ENCODE data around the gene CDY2B.
"Not testable (repeated sequence)": the region's sequence is repeated elsewhere in the genome, so short reads cannot be mapped to it uniquely, and the experiment has no call there.

The CDY2B gene, protein sequence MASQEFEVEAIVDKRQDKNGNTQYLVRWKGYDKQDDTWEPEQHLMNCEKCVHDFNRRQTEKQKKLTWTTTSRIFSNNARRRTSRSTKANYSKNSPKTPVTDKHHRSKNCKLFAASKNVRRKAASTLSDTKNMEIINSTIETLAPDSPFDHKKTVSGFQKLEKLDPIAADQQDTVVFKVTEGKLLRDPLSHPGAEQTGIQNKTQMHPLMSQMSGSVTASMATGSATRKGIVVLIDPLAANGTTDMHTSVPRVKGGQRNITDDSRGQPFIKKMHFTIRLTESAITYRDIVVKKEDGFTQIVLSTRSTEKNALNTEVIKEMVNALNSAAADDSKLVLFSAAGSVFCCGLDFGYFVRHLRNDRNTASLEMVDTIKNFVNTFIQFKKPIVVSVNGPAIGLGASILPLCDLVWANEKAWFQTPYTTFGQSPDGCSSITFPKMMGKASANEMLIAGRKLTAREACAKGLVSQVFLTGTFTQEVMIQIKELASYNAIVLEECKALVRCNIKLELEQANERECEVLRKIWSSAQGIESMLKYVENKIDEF

DNA sequence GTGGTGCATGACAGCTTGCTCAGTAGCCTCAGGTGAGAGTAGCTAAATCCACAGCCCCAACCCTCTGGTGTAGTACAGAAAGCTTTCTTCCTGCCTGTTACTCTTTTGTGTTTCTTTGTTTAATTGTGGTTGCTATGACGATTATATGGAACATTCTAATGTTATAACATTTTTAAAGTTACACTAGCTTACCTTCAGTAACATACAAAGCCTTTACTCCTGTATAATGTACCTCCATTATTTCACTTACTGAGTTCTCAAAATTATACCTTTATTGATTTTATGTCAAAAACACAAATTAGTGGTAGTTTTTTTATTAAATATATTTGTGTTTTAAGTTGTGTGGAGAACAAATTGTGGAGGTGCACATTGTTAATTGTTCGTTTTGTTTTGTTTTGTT lies at the start of gene CDY2B:
Gene CDY2B, minus strand, starts transcription at position 101 of the 400 bp plus-strand sequence. CDS start 328 bp downstream, outside the sequence.
- not testable (repeated sequence) for DNase-seq (ENCODE audit: low read depth in 1 of 2, low spot score in 1 of 2)

DNA sequence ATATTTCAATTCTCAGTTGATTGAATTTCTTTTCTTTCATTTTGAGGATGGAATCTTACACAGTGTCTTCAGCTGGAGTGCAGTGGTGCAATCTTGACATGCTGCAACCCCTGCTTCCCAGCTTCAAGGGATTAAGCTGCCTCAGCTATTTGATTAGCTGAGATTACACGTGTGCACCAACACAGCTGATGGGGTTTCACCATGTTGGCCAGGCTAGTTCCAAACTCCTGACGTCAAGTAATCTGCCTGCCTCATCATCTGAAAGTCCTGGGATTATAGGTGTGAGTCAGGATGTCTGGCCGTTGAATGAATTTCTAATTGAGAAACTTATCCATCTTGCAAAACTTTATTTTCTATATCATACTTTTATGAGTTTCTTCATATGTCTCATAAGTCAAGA lies 28.0 kb upstream of the CDY2B start:
- not testable (repeated sequence) for DNase-seq (ENCODE audit: low read depth in 1 of 2, low spot score in 1 of 2)

DNA sequence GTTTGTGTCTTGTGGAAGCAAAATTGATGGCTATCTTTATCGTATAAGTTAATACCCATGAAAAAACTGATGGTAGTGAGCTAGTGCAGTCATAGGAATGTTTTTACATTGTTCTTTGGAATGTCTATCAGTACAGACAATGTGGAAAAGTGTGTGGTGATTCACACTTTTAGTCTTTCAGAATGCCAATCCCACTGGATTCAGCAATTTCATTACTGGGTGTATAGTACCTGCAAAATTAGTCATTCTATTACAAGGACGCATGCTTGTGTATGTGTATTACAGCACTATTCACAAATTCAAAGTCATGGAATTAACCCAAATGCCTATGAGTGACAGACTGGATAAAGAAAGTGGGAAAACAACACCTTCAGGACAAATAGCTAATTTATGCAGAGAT lies 27.3 kb upstream of the CDY2B start:
- DNase-seq (ENCODE audit: low read depth in 1 of 2, low spot score in 1 of 2), result not testable (repeated sequence)

DNA sequence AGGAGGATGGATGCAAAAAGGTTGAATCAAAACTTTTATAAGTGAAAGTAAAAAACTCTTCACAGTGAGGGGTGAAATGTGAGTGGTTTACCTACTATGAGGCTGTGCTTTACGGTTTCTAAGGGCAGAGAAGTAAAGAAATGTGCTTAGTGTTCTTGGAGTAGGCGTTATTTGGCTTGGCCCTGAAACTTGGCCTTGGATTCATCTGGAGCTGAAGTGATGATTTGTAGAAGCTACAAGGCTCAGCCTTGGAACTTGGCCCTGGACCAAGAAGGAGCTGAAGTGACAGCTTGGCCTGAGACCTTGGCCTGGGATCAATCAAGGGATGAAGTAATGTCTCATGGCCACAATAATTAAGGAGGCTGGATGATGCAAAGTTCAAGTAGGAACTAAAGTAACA lies 1.7 kb upstream of the CDY2B start:
- DNase-seq (ENCODE audit: low read depth in 1 of 2, low spot score in 1 of 2), result not testable (repeated sequence)

DNA sequence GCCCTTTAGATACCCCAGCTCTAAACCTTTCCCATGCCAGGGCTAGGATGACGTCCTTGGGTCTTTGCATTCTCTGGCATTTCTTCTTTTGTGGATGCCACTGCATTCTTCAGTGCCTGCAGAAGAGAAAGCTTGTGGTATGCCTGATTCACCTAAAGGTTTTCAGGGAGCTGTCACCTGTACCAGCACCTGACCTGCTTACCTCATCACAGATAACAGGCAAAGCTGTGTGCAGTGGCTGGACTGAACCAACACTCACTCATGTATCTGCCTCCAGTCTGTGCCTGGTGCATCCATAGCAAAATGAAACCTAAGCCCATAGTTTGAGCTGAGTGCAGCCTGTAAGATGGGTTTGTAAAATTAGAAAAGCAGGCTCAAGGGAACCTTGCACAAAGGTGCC lies 3.3 kb downstream of the CDY2B start:
- DNase-seq (ENCODE audit: low read depth in 1 of 2, low spot score in 1 of 2), result not testable (repeated sequence)

DNA sequence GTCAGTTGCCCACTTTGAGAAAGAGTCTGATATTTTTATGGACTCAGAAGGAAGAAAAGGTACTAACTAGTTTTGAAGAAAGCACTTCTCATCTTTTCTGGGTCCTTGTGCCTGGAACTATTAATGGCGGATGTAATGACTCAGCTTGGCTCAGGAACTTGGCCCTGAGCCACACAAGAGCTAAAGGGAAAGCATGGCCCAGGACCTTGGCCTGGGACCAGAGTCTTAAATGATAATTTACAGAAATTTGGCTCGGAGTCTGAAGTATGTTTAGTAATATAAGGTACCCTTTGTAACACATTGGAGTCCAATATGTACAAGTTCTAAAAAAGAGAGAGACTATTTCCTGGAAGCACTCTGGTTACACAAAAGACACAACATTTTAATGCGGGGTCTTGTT lies 4.6 kb downstream of the CDY2B start:
- DNase-seq (ENCODE audit: low read depth in 1 of 2, low spot score in 1 of 2), result not testable (repeated sequence)

DNA sequence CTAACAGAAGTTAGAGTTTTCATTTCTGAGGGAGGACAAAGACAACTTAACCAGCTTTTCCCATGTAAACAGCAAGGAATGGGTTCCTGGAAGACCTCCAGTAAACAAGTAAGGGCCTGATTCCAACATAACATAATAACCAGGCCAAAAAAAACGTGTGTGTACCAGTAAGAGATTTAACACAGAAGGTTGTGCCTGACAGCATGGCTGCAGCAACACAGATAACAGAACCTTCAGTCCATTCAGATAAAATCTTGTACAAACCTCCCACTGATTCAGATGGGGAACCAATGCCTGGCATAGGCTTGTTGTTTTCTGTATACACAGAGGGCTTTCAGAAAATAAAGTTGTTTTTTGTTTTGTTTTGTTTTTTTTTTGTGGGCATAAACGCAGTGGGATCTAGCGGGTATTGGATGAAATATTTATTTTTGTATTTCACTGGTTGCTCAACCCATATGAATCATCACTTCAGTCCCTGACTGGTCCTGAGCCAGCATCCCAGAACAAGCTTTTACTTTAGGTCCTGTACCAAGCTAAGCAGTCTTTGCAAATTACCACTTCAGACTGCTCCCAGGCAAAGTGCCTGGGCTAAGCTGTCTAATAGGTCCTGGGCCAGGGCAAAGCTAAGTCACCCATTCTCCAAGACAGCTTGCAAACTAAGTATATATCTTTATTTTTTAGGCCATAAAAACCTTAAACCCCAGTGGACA lies 8.7 kb downstream of the CDY2B start:
- DNase-seq (ENCODE audit: low read depth in 1 of 2, low spot score in 1 of 2), result not testable (repeated sequence)

DNA sequence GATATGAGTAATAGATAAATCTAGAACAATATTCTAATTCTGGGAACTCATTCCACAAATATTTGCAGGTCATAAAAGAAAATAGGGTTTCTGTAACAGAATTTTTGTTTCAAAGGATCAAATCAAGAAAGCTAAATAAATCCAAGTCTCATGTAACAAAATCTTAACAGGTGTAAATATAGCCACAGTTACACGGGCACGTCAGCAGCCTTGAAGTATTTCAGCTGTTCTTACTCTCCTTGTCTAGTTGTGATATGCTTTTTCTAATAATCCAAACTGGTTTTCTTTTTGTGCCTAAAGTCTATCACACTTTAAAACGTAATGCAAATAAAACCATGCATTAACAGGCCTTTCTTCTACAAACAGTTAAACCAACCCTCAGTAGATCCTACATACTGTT lies 9.3 kb downstream of the CDY2B start:
- not testable (repeated sequence) for DNase-seq (ENCODE audit: low read depth in 1 of 2, low spot score in 1 of 2)

DNA sequence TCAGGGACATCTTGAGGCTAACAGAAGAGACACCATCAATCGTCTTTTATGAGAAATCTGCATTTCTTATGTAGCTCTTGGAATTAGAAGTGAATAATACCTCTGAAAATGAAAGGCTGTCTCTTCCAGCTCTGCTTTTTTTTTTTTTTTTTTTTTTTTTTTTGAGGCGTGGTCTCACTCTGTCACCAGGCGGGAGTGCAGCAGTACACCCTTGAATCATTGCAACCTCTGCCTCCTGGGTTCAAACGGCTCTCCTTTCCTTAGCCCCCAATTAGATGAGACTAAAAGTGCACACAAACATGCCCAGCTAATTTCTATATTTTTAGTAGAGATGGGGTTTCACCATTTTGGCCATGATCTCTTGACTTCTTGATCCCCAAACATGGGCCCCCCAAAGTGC lies 12.2 kb downstream of the CDY2B start:
- not testable (repeated sequence) for DNase-seq (ENCODE audit: low read depth in 1 of 2, low spot score in 1 of 2)

DNA sequence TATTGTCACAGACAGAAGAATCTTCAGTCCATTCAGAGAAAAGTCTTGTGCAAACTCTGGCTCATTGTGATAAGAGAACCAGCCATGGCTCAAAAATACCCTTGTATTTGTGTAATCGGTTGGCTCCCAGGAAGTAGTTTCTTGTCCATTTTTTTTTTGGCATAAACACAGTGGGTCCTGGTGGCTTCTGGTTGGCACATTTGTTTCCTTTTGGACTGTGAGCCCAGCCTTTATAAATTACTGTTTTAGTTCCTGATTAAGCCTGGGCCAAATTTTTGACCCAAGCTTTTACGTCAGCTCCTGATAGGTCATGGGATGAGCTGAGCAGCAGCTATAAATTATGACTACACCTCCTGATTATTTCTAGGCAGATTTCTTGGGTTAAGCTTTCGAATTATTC lies 19.4 kb downstream of the CDY2B start:
- DNase-seq (ENCODE audit: low read depth in 1 of 2, low spot score in 1 of 2), result not testable (repeated sequence)

DNA sequence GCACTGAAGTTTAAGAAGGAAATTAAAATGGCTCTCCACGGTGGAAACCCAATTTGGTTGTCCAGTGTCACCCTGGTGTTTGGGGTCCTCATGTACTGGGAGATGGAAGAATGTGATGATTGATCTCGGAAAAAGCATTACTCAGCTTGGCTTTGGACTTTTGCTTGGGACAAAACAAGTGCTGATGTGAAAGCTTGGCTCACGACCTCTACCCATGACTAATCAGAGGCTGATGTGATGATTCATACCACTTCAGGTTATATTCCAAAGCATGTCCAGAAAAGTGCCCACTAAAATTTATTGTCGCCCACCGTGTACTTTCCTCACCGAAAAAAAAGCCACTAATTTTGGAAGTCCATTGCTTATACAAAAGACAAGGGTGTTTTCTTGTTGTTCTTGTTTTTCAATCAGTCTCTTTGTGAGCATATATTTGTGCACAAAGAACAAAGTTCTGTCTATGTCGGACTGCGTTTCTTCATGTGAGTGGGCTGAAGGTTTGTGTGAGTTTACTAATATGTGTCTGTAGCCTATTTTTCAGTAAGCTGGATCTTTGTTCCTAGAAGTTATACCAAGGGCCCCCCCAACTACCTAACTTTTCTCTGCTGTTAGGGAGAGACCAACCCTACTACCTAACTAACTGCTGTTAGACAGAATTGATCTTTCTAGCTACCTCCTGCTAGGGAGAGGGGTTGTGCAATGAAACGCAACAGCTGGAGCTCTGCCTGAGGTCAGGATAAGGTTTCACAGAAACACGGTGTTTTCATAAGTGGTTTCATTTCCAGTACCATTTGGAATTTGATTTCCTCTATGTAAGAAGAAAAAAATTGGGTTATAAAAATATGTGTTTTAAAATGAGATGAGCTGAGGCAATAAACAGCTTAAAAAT lies 22.8 kb downstream of the CDY2B start:
- not testable (repeated sequence) for DNase-seq (ENCODE audit: low read depth in 1 of 2, low spot score in 1 of 2)

DNA sequence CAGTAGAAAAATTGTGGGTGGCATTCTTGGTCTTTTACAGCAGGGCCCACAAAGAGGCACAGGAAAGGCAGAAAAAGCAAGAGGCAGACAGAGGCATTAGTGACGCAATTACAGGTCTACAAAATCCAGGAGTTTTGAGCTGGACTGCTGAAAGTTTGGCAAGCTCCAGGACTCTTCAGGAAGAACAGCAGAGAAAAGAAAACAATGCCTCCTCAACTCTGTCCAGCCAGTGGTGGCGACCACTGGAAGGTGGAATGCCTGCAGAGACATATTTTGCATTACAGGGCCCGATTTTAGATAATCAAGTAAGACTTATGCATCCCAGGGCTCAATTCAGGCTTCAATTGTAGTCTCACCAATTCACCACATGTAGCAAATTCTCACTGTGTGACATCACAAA lies 23.5 kb downstream of the CDY2B start:
- DNase-seq (ENCODE audit: low read depth in 1 of 2, low spot score in 1 of 2), result not testable (repeated sequence)

DNA sequence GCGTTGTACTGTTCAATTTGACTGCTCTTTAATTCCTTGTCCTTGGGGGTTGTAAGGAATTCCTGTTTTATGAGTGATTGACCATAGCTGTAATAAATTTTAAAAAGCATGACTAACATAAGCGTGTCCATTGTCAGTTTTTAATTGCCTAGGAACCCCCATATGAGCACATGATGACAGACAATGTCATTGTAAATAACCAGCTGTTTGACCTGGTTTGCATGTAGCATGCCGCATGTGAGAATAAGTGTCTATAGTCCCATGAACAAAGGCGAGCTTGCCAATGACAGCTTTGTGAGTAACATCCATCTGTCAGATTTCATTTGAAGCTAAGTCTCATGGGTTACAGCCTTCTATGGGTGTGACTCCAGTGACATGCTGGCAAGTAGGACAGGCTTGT lies 30.9 kb downstream of the CDY2B start:
- DNase-seq (ENCODE audit: low read depth in 1 of 2, low spot score in 1 of 2), result not testable (repeated sequence)

DNA sequence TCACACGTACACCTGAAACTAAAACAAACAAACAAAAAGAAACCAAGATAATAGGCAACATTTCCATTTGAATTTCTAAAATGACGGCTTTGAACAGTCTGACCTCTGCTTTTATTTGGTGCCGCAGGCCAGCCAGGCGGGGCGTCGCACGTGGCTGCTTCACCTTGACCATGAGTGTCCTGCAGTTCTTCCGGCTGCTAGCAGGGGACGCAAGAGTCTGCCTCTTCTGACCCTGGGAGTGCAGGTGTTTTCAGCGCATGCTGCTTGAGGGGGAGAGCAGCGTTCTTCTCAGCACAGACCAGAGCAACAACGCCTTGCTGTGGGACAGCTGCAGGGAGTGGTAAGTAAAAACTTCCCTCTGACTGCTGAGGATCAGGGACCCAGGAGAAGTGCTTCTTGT lies 47.9 kb downstream of the CDY2B start:
- DNase-seq (ENCODE audit: low read depth in 1 of 2, low spot score in 1 of 2), result not testable (repeated sequence)

Measured in activated T-helper 1 cell treated with anti-CD3 and anti-CD28 coated beads, Interleukin-2, amount 50 U/mL, for 16 hours (primary cell).